Inflammatory macrophage treated with lipopolysaccharide for 1 hour (primary cell): ENCODE measurements around the gene SLC25A46.
"Not testable (repeated sequence)": the region's sequence is repeated elsewhere in the genome, so short reads cannot be mapped to it uniquely, and the experiment has no call there.

Source experiments
- DNase-seq, 2 donors: peaks; one replicate each; pipeline ENCODE4 v3.0.0-alpha.2; 2020 to 2022

The SLC25A46 gene

GRCh38 chr5:110757118-110757729, 18.4 kb downstream of the SLC25A46 start:
- DNase-seq = peak; percentile 33 to 78

- no peak for DNase-seq
Measured at GRCh38 chr5:110760158-110760557, 21.4 kb downstream of the SLC25A46 start.

GRCh38 chr5:110768138-110768860, 29.5 kb downstream of the SLC25A46 start:
- no peak for DNase-seq

- no peak for DNase-seq
Measured at GRCh38 chr5:110769000-110769681, 30.3 kb downstream of the SLC25A46 start.

- no peak for DNase-seq
Measured at GRCh38 chr5:110770286-110770685, 31.5 kb downstream of the SLC25A46 start.

DNA sequence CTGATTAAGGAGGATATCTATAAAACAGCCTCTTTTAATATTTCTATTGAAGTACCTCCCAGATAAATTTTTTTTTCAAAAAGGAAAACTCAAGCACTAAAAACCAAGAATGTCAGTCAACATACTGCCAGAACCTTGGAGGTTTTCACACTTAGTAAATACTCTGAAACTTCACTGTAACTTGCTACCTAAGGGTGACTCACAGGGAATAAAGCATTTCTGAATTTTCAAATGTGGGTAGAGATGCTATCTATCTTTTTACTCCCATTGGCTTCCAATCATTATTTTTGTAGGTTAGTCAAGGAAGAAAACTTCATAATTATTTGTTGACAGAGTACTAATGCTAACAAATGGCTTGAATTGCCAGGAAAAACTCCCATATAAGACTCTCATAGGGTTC, 46.1 kb downstream of the SLC25A46 start:
- no peak for DNase-seq

DNA sequence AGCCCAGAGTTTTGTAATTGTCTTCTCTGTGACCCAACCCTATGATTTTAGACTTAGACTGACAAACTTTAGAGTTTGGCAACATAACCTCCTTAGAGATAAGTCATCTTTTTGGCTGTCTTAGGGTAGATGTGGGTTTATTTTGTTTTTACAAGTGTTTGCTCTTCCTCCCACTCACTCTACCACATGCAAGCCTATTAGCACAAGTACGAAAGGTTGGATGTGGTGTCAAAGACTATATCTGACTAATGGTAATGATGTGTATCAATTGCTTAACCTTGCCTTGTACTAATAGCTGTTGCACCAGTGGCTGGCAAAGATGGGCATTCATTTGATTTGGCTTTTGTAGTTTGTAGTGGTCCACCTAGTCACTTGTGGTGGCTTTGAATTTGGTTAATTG, 46.5 kb downstream of the SLC25A46 start:
- no peak for DNase-seq

- DNase-seq = not testable (repeated sequence)
Measured at GRCh38 chr5:110788006-110788405, 49.2 kb downstream of the SLC25A46 start.

- no peak for DNase-seq
Measured at GRCh38 chr5:110790673-110791072, 51.9 kb downstream of the SLC25A46 start.

DNA sequence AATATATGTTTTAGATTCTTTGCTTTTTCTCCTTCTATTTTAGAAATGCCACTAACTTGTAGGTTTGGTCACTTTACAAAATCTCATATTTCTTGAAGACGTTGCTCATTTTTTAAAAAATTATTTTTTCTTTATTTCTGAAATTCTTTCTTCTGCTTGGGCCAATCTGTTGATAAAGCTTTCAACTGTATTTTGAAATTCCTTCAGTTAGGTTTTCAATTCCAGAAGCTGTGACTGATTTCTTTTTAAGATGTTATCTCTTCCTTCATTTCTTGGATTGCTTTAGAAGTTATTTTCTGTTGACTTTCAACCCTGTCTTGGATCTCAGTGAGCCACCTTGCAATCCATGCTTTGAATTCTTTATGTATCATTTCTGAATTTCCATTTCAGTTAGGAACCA, 64.2 kb downstream of the SLC25A46 start:
- no peak for DNase-seq

DNA sequence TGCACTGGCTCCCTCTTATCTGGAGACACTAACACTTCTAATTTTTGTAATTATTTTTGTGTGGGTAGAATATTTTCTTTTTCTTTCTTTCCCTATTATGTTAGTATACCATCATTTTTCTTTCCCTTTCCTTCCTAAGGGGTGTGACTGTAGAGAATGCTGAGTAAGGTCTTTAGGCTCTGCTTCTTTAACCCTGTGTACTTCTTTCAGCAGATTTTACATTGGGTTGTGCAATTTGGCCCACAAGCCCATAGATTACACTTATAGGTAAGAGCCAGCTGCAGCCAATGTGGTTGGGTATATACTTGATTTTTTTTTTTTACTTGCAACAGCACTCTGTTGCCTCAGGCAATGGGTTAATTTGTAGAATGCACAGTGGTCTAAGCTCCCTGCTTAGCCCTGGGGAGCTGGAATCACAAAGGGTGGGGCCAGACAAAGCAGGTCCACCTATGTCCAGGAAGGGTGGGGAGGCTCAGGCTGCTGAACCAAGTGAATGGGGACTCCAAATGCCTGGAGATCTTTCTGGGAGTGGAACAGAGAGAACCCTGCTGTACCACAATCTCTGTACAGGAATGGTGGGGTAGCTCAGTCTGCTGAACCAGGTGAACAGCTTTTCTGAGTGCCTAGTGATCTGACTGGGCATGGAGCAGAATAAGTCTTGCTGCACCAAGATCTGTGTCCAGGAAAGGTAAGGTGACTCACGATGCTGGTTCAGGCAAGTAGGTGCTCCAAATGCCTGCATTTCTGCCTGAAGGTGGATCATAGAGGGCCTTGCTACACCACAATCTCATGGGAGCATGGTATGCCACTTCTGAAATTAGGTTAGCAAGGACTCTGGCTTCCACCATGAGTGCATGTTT, 64.9 kb downstream of the SLC25A46 start:
- DNase-seq = no peak

- DNase-seq = no peak
Measured at GRCh38 chr5:110807169-110807568, 68.4 kb downstream of the SLC25A46 start.

DNA sequence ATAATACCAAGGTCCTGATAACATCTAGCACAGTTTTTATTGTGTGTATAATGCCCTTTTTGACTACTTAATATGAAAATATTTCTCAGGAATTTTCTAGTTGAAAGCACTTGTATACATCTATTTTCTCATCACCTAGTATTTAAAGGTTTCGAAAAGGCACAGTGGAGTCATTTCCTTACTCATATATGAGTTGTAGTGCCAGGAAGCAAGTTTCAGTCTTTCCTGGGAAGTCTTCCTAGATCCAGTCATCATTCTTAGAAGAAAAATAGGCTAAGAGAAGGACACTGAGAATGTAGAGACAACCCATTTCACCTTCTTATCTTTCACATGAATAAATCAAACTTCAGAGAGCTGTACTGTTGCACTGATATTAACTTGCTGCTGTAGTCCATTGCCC, 70.2 kb downstream of the SLC25A46 start:
- DNase-seq = no peak
